T-cell (primary cell): ENCODE results near the gene FAM227B. TPM values are rescaled to one million over a fixed set of nuclear protein-coding genes. Genes with fewer than 3 reads are reported as not detected.
"Not testable (repeated sequence)": the region's sequence is repeated elsewhere in the genome, so short reads cannot be mapped to it uniquely, and the experiment has no call there.

Experiments
- ATAC-seq, 4 experiments: fragments of 200-7000 bp in 3 of 4; fragments of 150-1000 bp in 1 of 4; cut with Tn5 transposase; replicated peaks in 1 of 4; 1 replicate in 3 of 4; 2 replicates in 1 of 4; pipeline ENCODE4 v1.10.0; 2021; ENCODE audit warnings: moderate library complexity in 3 of 4, mild to moderate bottlenecking in 2 of 4, moderate number of reproducible peaks in 1 of 4
- CTCF ChIA-PET, 2 donors: fragments of 300-600 bp; sonication (Branson Sonifier 250); formaldehyde crosslinking; loops; one replicate each; lab custom pipeline; 2022; ENCODE audit warnings: antibody characterized with exemption in 2 of 2; lab: Charles Lee
- POLR2A ChIA-PET, 2 donors: fragments of 300-600 bp; sonication (Branson Sonifier 250); formaldehyde crosslinking; loops; one replicate each; lab custom pipeline; 2022; ENCODE audit warnings: antibody characterized with exemption in 2 of 2; lab: Charles Lee
- DNase-seq, 35 experiments: peaks; one replicate each; pipeline versions ENCODE4 v3.0.0 to v3.0.0-alpha.2; 2013 to 2023
- H3K27ac ChIP-seq: one replicate; pipeline ENCODE4 v1.5.1; 2013; ENCODE audit warnings: low read length
- H3K27me3 ChIP-seq, 2 experiments: replicated peaks in 1 of 2; 1 replicate in 1 of 2; 2 replicates in 1 of 2; pipeline versions ENCODE4 v1.6.1 to v1.7.0; 2013; ENCODE audit warnings: low read length in 1 of 2, mixed read lengths in 1 of 2; ENCODE audit not compliant: control insufficient read depth in 2 of 2, insufficient read depth in 2 of 2; ENCODE audit errors: extremely low read depth in 1 of 2
- H3K36me3 ChIP-seq, 2 donors: 1 replicate in 1 of 2; 2 replicates in 1 of 2; pipeline versions ENCODE4 v1.6.1 to v1.7.0; 2013; ENCODE audit warnings: low read length in 1 of 2; ENCODE audit not compliant: control insufficient read depth in 2 of 2, insufficient read depth in 1 of 2; ENCODE audit errors: extremely low read depth in 1 of 2
- H3K4me1 ChIP-seq, 2 experiments: 1 replicate in 1 of 2; 2 replicates in 1 of 2; pipeline versions ENCODE4 v1.6.1 to v1.7.0; 2013; ENCODE audit warnings: low read length in 2 of 2, mixed read lengths in 1 of 2; ENCODE audit not compliant: insufficient read depth in 2 of 2, control insufficient read depth in 1 of 2; ENCODE audit errors: extremely low read depth in 1 of 2
- H3K4me3 ChIP-seq, 2 donors: 1 replicate in 1 of 2; 2 replicates in 1 of 2; pipeline versions ENCODE4 v1.5.1 to v1.7.0; 2013; ENCODE audit warnings: mild to moderate bottlenecking in 2 of 2, low read length in 1 of 2, moderate library complexity in 1 of 2; ENCODE audit not compliant: control insufficient read depth in 1 of 2; ENCODE audit errors: extremely low read depth in 1 of 2
- H3K9me3 ChIP-seq: 2 replicates; pipeline ENCODE4 v1.7.0; 2013
- H3K27ac Mint-ChIP-seq, 2 donors: one replicate each; pipeline ENCODE4 v1.8.0; 2020 to 2021; ENCODE audit warnings: mild to moderate bottlenecking in 2 of 2, mixed read lengths in 2 of 2
- H3K27me3 Mint-ChIP-seq, 2 donors: one replicate each; pipeline ENCODE4 v1.8.0; 2021 to 2022; ENCODE audit warnings: mixed read lengths in 2 of 2
- H3K36me3 Mint-ChIP-seq: one replicate; pipeline ENCODE4 v1.8.0; 2021; ENCODE audit warnings: mixed read lengths
- H3K4me1 Mint-ChIP-seq, 3 donors: one replicate each; pipeline ENCODE4 v1.8.0; 2020 to 2022; ENCODE audit warnings: mixed read lengths in 3 of 3, mild to moderate bottlenecking in 1 of 3
- H3K4me3 Mint-ChIP-seq, 3 donors: one replicate each; pipeline ENCODE4 v1.8.0; 2020 to 2022; ENCODE audit warnings: mild to moderate bottlenecking in 3 of 3, mixed read lengths in 3 of 3, moderate library complexity in 3 of 3
- H3K9me3 Mint-ChIP-seq, 3 donors: one replicate each; pipeline ENCODE4 v1.8.0; 2020 to 2022; ENCODE audit warnings: mixed read lengths in 3 of 3
- WGBS: methylation state at CpG from one replicate; pipeline ENCODE4 v1.1.5; 2013; ENCODE audit warnings: missing lambda C conversion rate; ENCODE audit not compliant: insufficient coverage; 5-methylcytosine and 5-hydroxymethylcytosine counted together
- total RNA-seq, 35 experiments: library from RNA in 6 of 35; stranded (reverse) in 6 of 35; fragments of 120-200 nt in 1 of 35; gene quantifications; one replicate each; pipeline versions ENCODE4 v1.2.1 to v1.2.4 and lab custom pipeline; 2013 to 2026

The FAM227B gene
- total RNA-seq, 5 donors from 2014 or later (not counting 1 experiment from before 2014, with no cell fraction given), result 4.7 to 11.2 (median 8.0) TPM

GRCh38 chr15:49570672-49571071, 49.9 kb downstream of the FAM227B start:
- WGBS, result no CpG with 5 or more reads among the region's 1 CpG
- Mint-ChIP-seq H3K4me3 (no peak overlapping the region), H3K27me3 (no peaks in the 10 kb centered on the region), H3K9me3 (peaks cover 26 to 53% (median 39%) of the 10 kb centered on the region in 3 donors), H3K36me3 (peaks cover 22% of the 10 kb centered on the region), H3K4me1 (peaks cover 0 to 4% (median 0%) of the 10 kb centered on the region in 3 donors), H3K27ac (no peak overlapping the region)
- ChIA-PET CTCF (no interaction called here), POLR2A (no interaction called here)
- Histone ChIP-seq H3K36me3 (no peaks in the 10 kb centered on the region), H3K4me3 (no peak overlapping the region), H3K27ac (no peak overlapping the region), H3K27me3 (no peaks in the 10 kb centered on the region), H3K9me3 (no peaks in the 10 kb centered on the region), H3K4me1 (no peaks in the 10 kb centered on the region)
- no peak for ATAC-seq
- no peak for DNase-seq

- WGBS, result no CpG with 5 or more reads among the region's 1 CpG
- POLR2A ChIA-PET, result no interaction called here
- CTCF ChIA-PET, result no interaction called here
- peaks cover 26 to 53% (median 39%) of the 10 kb centered on the region in 3 donors for H3K9me3 Mint-ChIP-seq
- Histone ChIP-seq H3K27me3 (no peaks in the 10 kb centered on the region), H3K27ac (no peak overlapping the region), H3K36me3 (no peaks in the 10 kb centered on the region), H3K4me1 (no peaks in the 10 kb centered on the region), H3K9me3 (no peaks in the 10 kb centered on the region), H3K4me3 (no peak overlapping the region)
- H3K27ac Mint-ChIP-seq, result no peak overlapping the region
- no peak for DNase-seq
- no peak for ATAC-seq
- H3K4me1 Mint-ChIP-seq, result peaks cover 0 to 4% (median 0%) of the 10 kb centered on the region in 3 donors
- peaks cover 20% of the 10 kb centered on the region for H3K36me3 Mint-ChIP-seq
- no peak overlapping the region for H3K4me3 Mint-ChIP-seq
- H3K27me3 Mint-ChIP-seq, result no peaks in the 10 kb centered on the region
These were observed 50.4 kb downstream of the FAM227B start for GRCh38 chr15:49570174-49570573.

- ChIA-PET POLR2A (no interaction called here), CTCF (no interaction called here)
- DNase-seq (no peak), ATAC-seq (no peak)
- H3K9me3 Mint-ChIP-seq, result peaks cover 23 to 70% (median 43%) of the 10 kb centered on the region in 3 donors
- no peaks in the 10 kb centered on the region for H3K4me1 ChIP-seq
- no peak overlapping the region for H3K4me3 Mint-ChIP-seq
- no peaks in the 10 kb centered on the region for H3K27me3 Mint-ChIP-seq
- H3K4me1 Mint-ChIP-seq, result no peaks in the 10 kb centered on the region
- no peaks in the 10 kb centered on the region for H3K36me3 ChIP-seq
- no peak overlapping the region for H3K27ac ChIP-seq
- peaks cover 43% of the 10 kb centered on the region for H3K36me3 Mint-ChIP-seq
- H3K27ac Mint-ChIP-seq, result no peak overlapping the region
- H3K4me3 ChIP-seq, result no peak overlapping the region
- H3K9me3 ChIP-seq, result peaks cover 11% of the 10 kb centered on the region
- peaks cover 0 to 7% of the 10 kb centered on the region in 2 experiments for H3K27me3 ChIP-seq
These were observed 60.6 kb downstream of the FAM227B start for GRCh38 chr15:49560045-49560444.

- Mint-ChIP-seq H3K36me3 (peaks cover 37% of the 10 kb centered on the region), H3K4me1 (no peaks in the 10 kb centered on the region), H3K9me3 (peaks cover 22 to 68% (median 50%) of the 10 kb centered on the region in 3 donors), H3K4me3 (no peak overlapping the region), H3K27ac (no peak overlapping the region), H3K27me3 (no peaks in the 10 kb centered on the region)
- no peak overlapping the region for H3K4me3 ChIP-seq
- ChIA-PET POLR2A (no interaction called here), CTCF (no interaction called here)
- no peak overlapping the region for H3K27ac ChIP-seq
- H3K4me1 ChIP-seq, result no peaks in the 10 kb centered on the region
- ATAC-seq (no peak), DNase-seq (no peak)
- 77% methylated on average over 2 of the region's 2 CpGs for WGBS
- peaks cover 0 to 7% of the 10 kb centered on the region in 2 experiments for H3K27me3 ChIP-seq
- H3K36me3 ChIP-seq, result no peaks in the 10 kb centered on the region
- peaks cover 11% of the 10 kb centered on the region for H3K9me3 ChIP-seq
These were observed 61.7 kb downstream of the FAM227B start for GRCh38 chr15:49558929-49559328.

- WGBS, result 78% methylated on average over 2 of the region's 3 CpGs
- no peak overlapping the region for H3K27ac Mint-ChIP-seq
- H3K4me1 Mint-ChIP-seq, result no peaks in the 10 kb centered on the region
- CTCF ChIA-PET, result no interaction called here
- H3K27ac ChIP-seq, result no peak overlapping the region
- H3K4me3 ChIP-seq, result no peak overlapping the region
- H3K9me3 ChIP-seq, result peaks cover 11% of the 10 kb centered on the region
- H3K36me3 Mint-ChIP-seq, result peaks cover 17% of the 10 kb centered on the region
- DNase-seq (no peak), ATAC-seq (no peak)
- no peak overlapping the region for H3K4me3 Mint-ChIP-seq
- no peaks in the 10 kb centered on the region for H3K27me3 Mint-ChIP-seq
- H3K9me3 Mint-ChIP-seq, result peaks cover 25 to 70% (median 49%) of the 10 kb centered on the region in 3 donors
- no peaks in the 10 kb centered on the region for H3K4me1 ChIP-seq
- POLR2A ChIA-PET, result no interaction called here
- H3K36me3 ChIP-seq, result no peaks in the 10 kb centered on the region
- peaks cover 0 to 7% of the 10 kb centered on the region in 2 experiments for H3K27me3 ChIP-seq
These were observed 64.2 kb downstream of the FAM227B start for GRCh38 chr15:49556437-49556836.

- H3K27ac ChIP-seq, H3K36me3 ChIP-seq, ATAC-seq, H3K4me3 ChIP-seq, CTCF ChIA-PET, H3K4me3 Mint-ChIP-seq, H3K4me1 Mint-ChIP-seq, H3K4me1 ChIP-seq, H3K27me3 ChIP-seq, H3K9me3 ChIP-seq, H3K36me3 Mint-ChIP-seq, POLR2A ChIA-PET, DNase-seq, H3K27ac Mint-ChIP-seq, H3K27me3 Mint-ChIP-seq: not testable (repeated sequence)
- WGBS, result 100% methylated on average over 1 of the region's 30 CpGs
- peaks cover 31 to 53% (median 38%) of the 10 kb centered on the region in 3 donors for H3K9me3 Mint-ChIP-seq
These were observed 70.3 kb downstream of the FAM227B start for GRCh38 chr15:49550342-49550741.

- ATAC-seq (no peak), DNase-seq (no peak)
- Mint-ChIP-seq H3K9me3 (peaks cover 19 to 54% (median 30%) of the 10 kb centered on the region in 3 donors), H3K27me3 (peaks cover 0 to 4% of the 10 kb centered on the region in 2 donors), H3K4me1 (no peaks in the 10 kb centered on the region), H3K27ac (no peak overlapping the region), H3K4me3 (no peak overlapping the region), H3K36me3 (peaks cover 4% of the 10 kb centered on the region)
- Histone ChIP-seq H3K4me1 (no peaks in the 10 kb centered on the region), H3K36me3 (no peaks in the 10 kb centered on the region), H3K4me3 (no peak overlapping the region), H3K27ac (no peak overlapping the region), H3K27me3 (no peaks in the 10 kb centered on the region), H3K9me3 (peaks cover 3% of the 10 kb centered on the region)
- POLR2A ChIA-PET, result no interaction called here
- CTCF ChIA-PET, result no interaction called here
These were observed 82.1 kb downstream of the FAM227B start for GRCh38 chr15:49538520-49538919.
